Lower leg skin (tissue), 3 donors: Measurements from ENCODE around the gene BTN2A1.

Experiments
- CTCF ChIP-seq, 3 donors: fragments of 450-650 bp; IDR thresholded peaks; one replicate each; pipeline ENCODE4 v1.5.1; 2016; ENCODE audit warnings: antibody characterized with exemption in 3 of 3, mild to moderate bottlenecking in 3 of 3, moderate library complexity in 2 of 3
- POLR2A ChIP-seq, 2 donors: fragments of 450-650 bp; IDR thresholded peaks; one replicate each; pipeline ENCODE4 v1.6.1; 2016 to 2017; ENCODE audit warnings: antibody characterized with exemption in 2 of 2, mild to moderate bottlenecking in 1 of 2, moderate library complexity in 1 of 2

DNA sequence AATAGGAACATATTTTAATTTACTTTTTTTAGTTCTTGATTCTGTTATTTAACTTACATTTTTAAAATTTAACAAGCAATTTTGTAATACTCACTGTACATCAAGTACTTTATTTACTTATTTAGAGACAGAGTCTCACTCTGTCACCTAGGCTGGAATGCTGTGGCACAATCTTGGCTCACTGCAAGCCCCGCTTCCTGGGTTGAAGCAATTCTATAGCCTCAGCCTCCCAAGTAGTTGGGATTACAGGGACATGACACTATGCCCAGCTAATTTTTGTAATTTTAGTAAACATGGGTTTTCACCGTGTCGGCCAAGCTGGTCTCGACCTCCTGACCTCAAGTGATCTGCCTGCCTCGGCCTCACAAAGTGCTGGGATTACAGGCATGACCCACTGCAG is 10.5 kb upstream of the BTN2A1 start:
- TF ChIP-seq CTCF (IDR thresholded peaks at IDR 0.05) (no peak), POLR2A (IDR thresholded peaks at IDR 0.05) (no peak)
